Ovary (tissue), 3 donors: ENCODE data around the gene HAUS8.
"Not testable (repeated sequence)": the region's sequence is repeated elsewhere in the genome, so short reads cannot be mapped to it uniquely, and the experiment has no call there.

Experiments used
- CTCF ChIP-seq, 3 donors: fragments of 450-650 bp in 2 of 3; fragments of 200-600 bp in 1 of 3; IDR thresholded peaks; one replicate each; pipeline versions ENCODE4 v1.5.1 to v1.8.0; 2016 to 2022; ENCODE audit warnings: antibody characterized with exemption in 3 of 3, mild to moderate bottlenecking in 1 of 3
- POLR2A ChIP-seq: fragments of 450-650 bp; IDR thresholded peaks from one replicate; pipeline ENCODE4 v1.6.1; 2017; ENCODE audit warnings: antibody characterized with exemption, mild to moderate bottlenecking, moderate library complexity
- donor health status: DM: no; HTN: no; CAD: no.

- not testable (repeated sequence) for TF ChIP-seq CTCF (IDR thresholded peaks at IDR 0.05); POLR2A
Measured at GRCh38 chr19:17106964-17107363, 31.7 kb upstream of the HAUS8 start.
